Glutamatergic neuron (in vitro differentiated cells): ENCODE measurements around the gene CCDC183. TPM values are rescaled to one million over a fixed set of nuclear protein-coding genes. Genes with fewer than 3 reads are reported as not detected.

ENCODE experiments used
- DNase-seq: peaks from one replicate; pipeline ENCODE4 v3.0.0; 2022
- H3K27ac Mint-ChIP-seq: one replicate; pipeline ENCODE4 v1.8.0; 2020; ENCODE audit warnings: mild to moderate bottlenecking, mixed read lengths, inconsistent platforms; ENCODE audit not compliant: unreplicated experiment
- H3K27me3 Mint-ChIP-seq: one replicate; pipeline ENCODE4 v1.8.0; 2020; ENCODE audit warnings: mild to moderate bottlenecking, moderate library complexity, mixed read lengths, inconsistent platforms; ENCODE audit not compliant: unreplicated experiment
- H3K36me3 Mint-ChIP-seq: one replicate; pipeline ENCODE4 v1.8.0; 2020; ENCODE audit warnings: mild to moderate bottlenecking, mixed read lengths, inconsistent platforms; ENCODE audit not compliant: unreplicated experiment
- H3K4me1 Mint-ChIP-seq: one replicate; pipeline ENCODE4 v1.8.0; 2020; ENCODE audit warnings: mild to moderate bottlenecking, low read depth, mixed read lengths, inconsistent platforms; ENCODE audit not compliant: unreplicated experiment
- H3K4me3 Mint-ChIP-seq: one replicate; pipeline ENCODE4 v1.8.0; 2020; ENCODE audit warnings: mild to moderate bottlenecking, mixed read lengths, inconsistent platforms; ENCODE audit not compliant: unreplicated experiment
- H3K9me3 Mint-ChIP-seq: one replicate; pipeline ENCODE4 v1.8.0; 2020; ENCODE audit warnings: mild to moderate bottlenecking, moderate library complexity, mixed read lengths, inconsistent platforms; ENCODE audit not compliant: unreplicated experiment
- CTCF ChIP-seq: fragments of 200-600 bp; sonication (generic); IDR thresholded peaks from one replicate; pipeline ENCODE4 v1.5.0; 2021; ENCODE audit not compliant: partially characterized antibody, unreplicated experiment
- total RNA-seq: library from RNA; stranded (reverse); fragmentation: NEBNext Ultra II Directional; extraction: Animal tissue kit (Norgen Biotek cat#: 25700); gene quantifications from one replicate; pipeline ENCODE4 v1.2.1, GENCODE V29; 2021; ENCODE audit not compliant: unreplicated experiment

CCDC183 gene
- total RNA-seq, 1 donor from 2014 or later: 20.0 TPM

- Mint-ChIP-seq H3K4me3 (peak overlapping the region; percentile 75), H3K27me3 (peaks cover 13% of the 10 kb centered on the region), H3K27ac (peak overlapping the region; percentile 75), H3K36me3 (no peaks in the 10 kb centered on the region), H3K4me1 (peaks cover 2% of the 10 kb centered on the region), H3K9me3 (peaks cover 9% of the 10 kb centered on the region)
- TF ChIP-seq CTCF: no peak
- DNase-seq: peak; percentile 73
These were observed 52.4 kb downstream of the CCDC183 start for GRCh38 chr9:136848393-136849037.

GRCh38 chr9:136849038-136849959 is 53.2 kb downstream of the CCDC183 start, which contains the start of gene PHPT1:
Gene PHPT1, plus strand, starts transcription at chr9:136849409. Its CDS starts 22 bp downstream, at chr9:136849431.
- TF ChIP-seq CTCF: no peak
- DNase-seq: peak; percentile 98
- peak within 1 kb of the TSS; percentile 91 for H3K4me3 Mint-ChIP-seq
- peaks cover 2% of the 10 kb centered on the region for H3K4me1 Mint-ChIP-seq
- H3K36me3 Mint-ChIP-seq: no peaks in the 10 kb centered on the region
- H3K9me3 Mint-ChIP-seq: peaks cover 8% of the 10 kb centered on the region
- H3K27me3 Mint-ChIP-seq: peaks cover 12% of the 10 kb centered on the region
- peak within 1 kb of the TSS; percentile 75 for H3K27ac Mint-ChIP-seq

GRCh38 chr9:136849960-136850865 is 54.1 kb downstream of the CCDC183 start:
- no peaks in the 10 kb centered on the region for H3K36me3 Mint-ChIP-seq
- peaks cover 2% of the 10 kb centered on the region for H3K4me1 Mint-ChIP-seq
- H3K9me3 Mint-ChIP-seq: peaks cover 8% of the 10 kb centered on the region
- peak overlapping the region; percentile 91 for H3K4me3 Mint-ChIP-seq
- peak; percentile 35 for DNase-seq
- H3K27ac Mint-ChIP-seq: no peak overlapping the region
- H3K27me3 Mint-ChIP-seq: peaks cover 12% of the 10 kb centered on the region
- no peak for TF ChIP-seq CTCF

GRCh38 chr9:136850866-136851775 is 55.0 kb downstream of the CCDC183 start:
- H3K9me3 Mint-ChIP-seq: peaks cover 8% of the 10 kb centered on the region
- H3K27ac Mint-ChIP-seq: no peak overlapping the region
- no peak overlapping the region for H3K4me3 Mint-ChIP-seq
- peaks cover 12% of the 10 kb centered on the region for H3K27me3 Mint-ChIP-seq
- TF ChIP-seq CTCF: no peak
- DNase-seq: peak; percentile 27
- H3K4me1 Mint-ChIP-seq: peaks cover 2% of the 10 kb centered on the region
- no peaks in the 10 kb centered on the region for H3K36me3 Mint-ChIP-seq
